ENCODE results near the gene TYMP.

The TYMP gene

DNA sequence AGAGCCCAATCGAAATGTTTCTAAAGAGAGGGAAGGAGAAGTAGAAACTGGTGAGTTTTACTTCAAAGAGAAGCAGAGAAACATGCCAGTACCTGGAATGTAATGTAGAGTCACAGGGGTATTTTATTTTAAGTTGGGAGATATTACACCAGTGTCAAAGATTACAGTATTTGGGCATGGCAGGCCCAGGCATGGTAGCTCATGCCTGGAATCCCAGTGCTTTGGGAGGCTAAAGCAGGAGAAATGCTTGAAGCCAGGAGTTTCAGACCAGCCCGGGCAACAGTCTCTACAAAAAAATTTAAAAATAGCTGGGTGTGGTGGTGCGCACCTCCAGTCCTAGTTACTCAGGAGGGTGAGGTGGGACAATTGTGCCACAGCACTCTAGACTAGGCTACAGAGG lies 30.2 kb upstream of the TYMP start:
- in situ Hi-C loops (cut with HindIII; ENCODE audit: low pct_ligation_motif_present, low sequenced_read_pairs) = no loop called here
- Histone ChIP-seq H3K36me3 (replicated peaks) (no peaks in the 10 kb centered on the region), H3K27me3 (replicated peaks) (no peaks in the 10 kb centered on the region), H3K4me3 (ENCODE audit: low read depth, low read length) (no peak overlapping the region), H3K27ac (no peak overlapping the region)
- no peak for DNase-seq
- TF ChIP-seq, protein P1, sequence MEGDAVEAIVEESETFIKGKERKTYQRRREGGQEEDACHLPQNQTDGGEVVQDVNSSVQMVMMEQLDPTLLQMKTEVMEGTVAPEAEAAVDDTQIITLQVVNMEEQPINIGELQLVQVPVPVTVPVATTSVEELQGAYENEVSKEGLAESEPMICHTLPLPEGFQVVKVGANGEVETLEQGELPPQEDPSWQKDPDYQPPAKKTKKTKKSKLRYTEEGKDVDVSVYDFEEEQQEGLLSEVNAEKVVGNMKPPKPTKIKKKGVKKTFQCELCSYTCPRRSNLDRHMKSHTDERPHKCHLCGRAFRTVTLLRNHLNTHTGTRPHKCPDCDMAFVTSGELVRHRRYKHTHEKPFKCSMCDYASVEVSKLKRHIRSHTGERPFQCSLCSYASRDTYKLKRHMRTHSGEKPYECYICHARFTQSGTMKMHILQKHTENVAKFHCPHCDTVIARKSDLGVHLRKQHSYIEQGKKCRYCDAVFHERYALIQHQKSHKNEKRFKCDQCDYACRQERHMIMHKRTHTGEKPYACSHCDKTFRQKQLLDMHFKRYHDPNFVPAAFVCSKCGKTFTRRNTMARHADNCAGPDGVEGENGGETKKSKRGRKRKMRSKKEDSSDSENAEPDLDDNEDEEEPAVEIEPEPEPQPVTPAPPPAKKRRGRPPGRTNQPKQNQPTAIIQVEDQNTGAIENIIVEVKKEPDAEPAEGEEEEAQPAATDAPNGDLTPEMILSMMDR (IDR thresholded peaks at IDR 0.05; ENCODE audit: low read depth, low read length, missing control alignments) = no peak

DNA sequence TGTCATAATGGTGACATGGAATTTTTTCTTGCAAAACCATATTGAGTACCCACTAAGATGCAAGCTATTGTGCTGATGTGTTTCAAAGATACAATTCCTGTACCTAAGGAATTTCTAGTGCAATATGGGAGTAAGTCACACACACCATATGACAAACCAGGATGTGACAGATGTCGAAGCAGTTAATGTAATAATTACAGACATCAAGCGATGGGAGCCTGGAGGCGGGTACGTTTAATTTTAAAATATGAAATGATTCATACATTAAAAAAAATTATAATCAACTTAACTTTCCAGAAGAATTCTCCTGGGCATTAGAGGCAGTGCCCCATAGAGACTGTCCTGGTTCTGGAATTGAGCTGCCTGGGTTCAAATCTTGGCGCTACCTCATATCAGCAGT lies 26.9 kb upstream of the TYMP start:
- TF ChIP-seq, protein P1 (IDR thresholded peaks at IDR 0.05; ENCODE audit: low read depth, low read length, missing control alignments) = no peak
- Histone ChIP-seq H3K27me3 (replicated peaks) (no peaks in the 10 kb centered on the region), H3K36me3 (replicated peaks) (no peaks in the 10 kb centered on the region), H3K4me3 (ENCODE audit: low read depth, low read length) (no peak overlapping the region), H3K27ac (no peak overlapping the region)
- no peak for DNase-seq
- in situ Hi-C loops (cut with HindIII; ENCODE audit: low pct_ligation_motif_present, low sequenced_read_pairs) = no loop called here

DNA sequence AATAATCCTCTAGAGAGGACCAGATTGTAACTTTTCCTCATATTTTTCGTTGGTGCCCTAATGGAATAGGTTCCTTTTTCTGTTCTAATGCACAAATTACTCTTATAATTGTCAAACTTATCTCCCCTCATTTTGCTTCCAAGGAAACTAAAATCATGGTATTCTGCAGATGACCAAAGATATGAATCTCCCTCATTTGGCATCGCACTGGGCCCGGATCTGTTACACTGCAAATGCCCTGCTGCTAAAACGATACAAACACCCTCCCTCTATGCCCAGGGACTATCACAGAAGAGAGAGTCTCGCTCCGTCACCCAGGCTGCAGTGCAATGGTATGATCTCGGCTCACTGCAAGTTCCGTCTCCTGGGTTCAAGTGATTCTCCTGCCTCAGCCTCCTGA lies 23.5 kb upstream of the TYMP start:
- H3K27me3 ChIP-seq (replicated peaks) = peaks cover 18% of the 10 kb centered on the region
- in situ Hi-C loops (cut with HindIII; ENCODE audit: low pct_ligation_motif_present, low sequenced_read_pairs) = no loop called here

DNA sequence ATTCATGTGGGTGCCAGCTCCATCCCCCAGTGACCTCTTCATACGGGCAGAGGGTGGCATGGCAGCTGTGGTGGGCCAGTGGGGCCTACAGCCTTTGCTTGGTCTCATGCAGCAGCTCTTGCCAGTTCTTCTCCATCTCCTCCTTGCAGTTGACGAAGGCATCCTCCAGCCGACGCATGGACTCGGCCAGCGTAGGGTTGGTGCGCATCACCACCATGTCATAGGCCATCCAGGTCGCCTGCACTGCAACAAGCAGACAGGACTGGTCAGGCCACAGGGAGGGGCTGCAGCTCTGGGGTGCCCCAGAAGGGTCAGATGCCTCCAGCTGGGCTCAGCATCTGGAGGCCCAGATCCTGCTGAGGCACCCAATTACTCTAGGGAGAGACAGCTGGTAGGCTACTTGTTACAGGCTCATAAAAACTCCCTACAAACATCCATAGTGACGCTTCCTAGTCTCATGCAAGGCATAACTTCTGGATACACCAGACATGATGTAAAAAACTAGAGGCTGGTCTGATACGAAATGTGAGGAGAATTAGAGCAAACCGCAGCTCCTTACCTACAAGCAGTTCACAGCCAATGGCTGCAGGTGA lies 21.4 kb upstream of the TYMP start:
- TF ChIP-seq, protein P1 (IDR thresholded peaks at IDR 0.05; ENCODE audit: low read depth, low read length, missing control alignments) = no peak
- Histone ChIP-seq H3K27ac (no peak overlapping the region), H3K36me3 (replicated peaks) (no peaks in the 10 kb centered on the region), H3K27me3 (replicated peaks) (peaks cover 36% of the 10 kb centered on the region), H3K4me3 (ENCODE audit: low read depth, low read length) (no peak overlapping the region)
- DNase-seq = no peak
- in situ Hi-C loops (cut with HindIII; ENCODE audit: low pct_ligation_motif_present, low sequenced_read_pairs) = no loop called here

More for the DNA sequence above, 23.5 kb upstream of the TYMP start:
- no peak for DNase-seq
- TF ChIP-seq, protein P1 (IDR thresholded peaks at IDR 0.05; ENCODE audit: low read depth, low read length, missing control alignments) = no peak
- no peak overlapping the region for H3K27ac ChIP-seq
- H3K36me3 ChIP-seq (replicated peaks) = no peaks in the 10 kb centered on the region
- H3K4me3 ChIP-seq (ENCODE audit: low read depth, low read length) = no peak overlapping the region

DNA sequence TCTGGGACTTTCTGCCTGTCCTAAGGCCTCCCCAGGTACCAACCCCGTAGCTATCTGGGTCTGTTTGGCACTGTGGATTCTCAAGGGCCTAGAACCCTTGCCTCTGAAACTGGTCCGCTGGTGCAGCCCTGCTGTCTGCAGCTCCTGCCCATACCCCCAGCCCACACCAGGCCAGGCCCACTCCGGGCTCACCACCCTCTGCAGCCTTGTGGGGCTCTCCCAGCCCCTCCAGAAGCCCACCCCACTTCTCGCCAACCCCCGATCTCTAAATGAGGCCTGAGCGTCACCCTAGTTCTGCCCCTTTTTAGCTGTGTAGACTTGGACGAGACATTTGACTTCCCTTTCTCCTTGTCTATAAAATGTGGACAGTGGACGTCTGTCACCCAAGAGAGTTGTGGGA lies 20.6 kb upstream of the TYMP start:
- Histone ChIP-seq H3K4me3 (ENCODE audit: low read depth, low read length) (no peak overlapping the region), H3K36me3 (replicated peaks) (no peaks in the 10 kb centered on the region), H3K27me3 (replicated peaks) (peaks cover 40% of the 10 kb centered on the region), H3K27ac (no peak overlapping the region)
- DNase-seq = no peak
- in situ Hi-C loops (cut with HindIII; ENCODE audit: low pct_ligation_motif_present, low sequenced_read_pairs) = no loop called here
- TF ChIP-seq, protein P1 (IDR thresholded peaks at IDR 0.05; ENCODE audit: low read depth, low read length, missing control alignments) = no peak
